IMR-90 (cell line): ENCODE measurements around the gene ITGA4. TPM values are rescaled to one million over a fixed set of nuclear protein-coding genes. Genes with fewer than 3 reads are reported as not detected.

Experiments
- ATAC-seq: fragments of 200-7000 bp; cut with Tn5 transposase; 2 replicates; pipeline ENCODE4 v1.9.1; 2020; ENCODE audit warnings: low read depth, mild to moderate bottlenecking, moderate library complexity
- BruUV-seq: library from RNA; stranded (reverse); fragments of 400-500 nt; replicated peaks from 2 replicates; lab custom pipeline; 2021; lab: Mats Ljungman, UMichigan
- CTCF ChIA-PET: fragments of 300-600 bp; formaldehyde crosslinking; extraction: SDS; loops from one replicate; lab custom pipeline; 2021; ENCODE audit warnings: antibody characterized with exemption; lab: Yijun Ruan, JAX
- POLR2A ChIA-PET: fragments of 300-600 bp; sonication (Branson Sonifier 250); formaldehyde crosslinking; loops from one replicate; lab custom pipeline; 2022; ENCODE audit warnings: antibody characterized with exemption; ENCODE audit not compliant: unreplicated experiment; lab: Charles Lee
- DNase-seq: peaks from one replicate; pipeline ENCODE4 v3.0.0; 2013
- H2AFZ ChIP-seq: replicated peaks from 2 replicates; pipeline ENCODE3; 2013; ENCODE audit warnings: low read length, mild to moderate bottlenecking; ENCODE audit not compliant: poor library complexity
- H2AK5ac ChIP-seq: 2 replicates; pipeline ENCODE4 v1.6.1; 2013; ENCODE audit warnings: low read depth, low read length, inconsistent platforms
- H2AK9ac ChIP-seq: replicated peaks from 2 replicates; pipeline ENCODE3; 2013; ENCODE audit warnings: mild to moderate bottlenecking, low read depth, low read length, moderate library complexity; ENCODE audit not compliant: poor library complexity
- H2BK120ac ChIP-seq: 2 replicates; pipeline ENCODE4 v1.6.1; 2013; ENCODE audit warnings: low read depth, low read length, inconsistent platforms
- H2BK15ac ChIP-seq: 3 replicates; pipeline ENCODE4 v1.6.1; 2013; ENCODE audit warnings: low read depth, low read length, inconsistent platforms
- H2BK20ac ChIP-seq: 2 replicates; pipeline ENCODE4 v1.6.1; 2013; ENCODE audit warnings: low read depth, mild to moderate bottlenecking, inconsistent platforms, low read length, moderate library complexity
- H2BK5ac ChIP-seq: 2 replicates; pipeline ENCODE4 v1.6.1; 2013; ENCODE audit warnings: mild to moderate bottlenecking, low read depth, low read length, inconsistent platforms; ENCODE audit not compliant: poor library complexity, severe bottlenecking
- H3K14ac ChIP-seq: replicated peaks from 2 replicates; pipeline ENCODE4 v1.6.1; 2013; ENCODE audit warnings: low read depth, low read length, inconsistent platforms
- H3K18ac ChIP-seq: 2 replicates; pipeline ENCODE4 v1.6.1; 2013; ENCODE audit warnings: low read depth, low read length, control low read depth
- H3K23ac ChIP-seq: 2 replicates; pipeline ENCODE4 v1.6.1; 2013; ENCODE audit warnings: low read depth, low read length, inconsistent platforms
- H3K27ac ChIP-seq: 2 replicates; pipeline ENCODE4 v1.5.1; 2013; ENCODE audit warnings: mild to moderate bottlenecking, control low read depth, low read length; ENCODE audit not compliant: insufficient read depth
- H3K27me3 ChIP-seq: 2 replicates; pipeline ENCODE4 v1.6.1; 2013; ENCODE audit warnings: low read length; ENCODE audit not compliant: control insufficient read depth, insufficient read depth
- H3K36me3 ChIP-seq: 2 replicates; pipeline ENCODE4 v1.6.1; 2013; ENCODE audit warnings: low read length, mixed read lengths; ENCODE audit not compliant: control insufficient read depth, insufficient read depth
- H3K4ac ChIP-seq: 2 replicates; pipeline ENCODE4 v1.6.1; 2013; ENCODE audit warnings: low read depth, low read length, inconsistent platforms
- H3K4me1 ChIP-seq: 2 replicates; pipeline ENCODE4 v1.6.1; 2013; ENCODE audit warnings: low read length, mixed read lengths; ENCODE audit not compliant: control insufficient read depth, insufficient read depth
- H3K4me2 ChIP-seq: 2 replicates; pipeline ENCODE4 v1.6.1; 2013; ENCODE audit warnings: low read depth, mild to moderate bottlenecking, control low read depth, low read length, moderate library complexity
- H3K4me3 ChIP-seq: 2 replicates; pipeline ENCODE4 v1.5.1; 2013; ENCODE audit warnings: low read depth, mild to moderate bottlenecking, control low read depth, low read length, moderate library complexity; ENCODE audit not compliant: insufficient read depth
- H3K56ac ChIP-seq: 2 replicates; pipeline ENCODE4 v1.6.1; 2013; ENCODE audit warnings: low read length, inconsistent platforms; ENCODE audit not compliant: insufficient read depth; ENCODE audit errors: extremely low read depth
- H3K79me1 ChIP-seq, 2 experiments: 2 replicates each; pipeline ENCODE4 v1.6.1; 2013; ENCODE audit warnings: low read length in 2 of 2, inconsistent platforms in 1 of 2, low read depth in 1 of 2
- H3K9ac ChIP-seq: 2 replicates; pipeline ENCODE4 v1.6.1; 2013; ENCODE audit warnings: low read depth, low read length, control low read depth
- H3K9me1 ChIP-seq: 2 replicates; pipeline ENCODE4 v1.6.1; 2013; ENCODE audit warnings: low read length, inconsistent platforms; ENCODE audit not compliant: insufficient read depth
- H3K9me3 ChIP-seq: 2 replicates; pipeline ENCODE4 v1.6.1; 2013; ENCODE audit warnings: low read length; ENCODE audit not compliant: control insufficient read depth, insufficient read depth
- H4K20me1 ChIP-seq: 2 replicates; pipeline ENCODE4 v1.6.1; 2013; ENCODE audit warnings: low read length, inconsistent platforms; ENCODE audit not compliant: insufficient read depth
- H4K5ac ChIP-seq: 2 replicates; pipeline ENCODE4 v1.6.1; 2013; ENCODE audit warnings: mild to moderate bottlenecking, low read depth, low read length, control low read depth
- H4K8ac ChIP-seq, 2 experiments: 2 replicates each; pipeline ENCODE4 v1.6.1; 2013; ENCODE audit warnings: low read depth in 2 of 2, low read length in 2 of 2, control low read depth in 1 of 2, inconsistent platforms in 1 of 2
- H4K91ac ChIP-seq: 2 replicates; pipeline ENCODE4 v1.6.1; 2013; ENCODE audit warnings: low read depth, low read length, inconsistent platforms; ENCODE audit not compliant: insufficient read depth
- BHLHE40 ChIP-seq: fragments of 150-350 bp; IDR thresholded peaks from 2 replicates; pipeline ENCODE4 v1.6.1; 2016; ENCODE audit warnings: mild to moderate bottlenecking, low read depth, low read length
- CHD1 ChIP-seq: IDR thresholded peaks from 2 replicates; pipeline ENCODE4 v1.6.1; 2012; ENCODE audit warnings: low read depth, low read length, improper control_type of control experiment
- CTCF ChIP-seq: conservative IDR thresholded peaks from 2 replicates; pipeline ENCODE4 v1.5.1; 2012; ENCODE audit warnings: mild to moderate bottlenecking, low read depth, low read length, improper control_type of control experiment
- MAZ ChIP-seq: IDR thresholded peaks from 2 replicates; pipeline ENCODE4 v1.6.1; 2012; ENCODE audit warnings: low read depth, mild to moderate bottlenecking, low read length, improper control_type of control experiment, moderate library complexity, borderline replicate concordance
- MXI1 ChIP-seq: IDR thresholded peaks from 2 replicates; pipeline ENCODE4 v1.6.1; 2012; ENCODE audit warnings: low read depth, mild to moderate bottlenecking, low read length, moderate library complexity, borderline replicate concordance
- USF2 ChIP-seq: fragments of 150-350 bp; IDR thresholded peaks from 2 replicates; pipeline ENCODE4 v1.6.1; 2017; ENCODE audit warnings: mild to moderate bottlenecking, antibody characterized with exemption, low read length, low read depth
- WGBS, 2 experiments: methylation state at CpG; one replicate each; pipeline versions ENCODE4 v1.1.5 to v1.1.7; 2013; ENCODE audit warnings: missing lambda C conversion rate in 2 of 2; ENCODE audit not compliant: insufficient read length in 1 of 2; ENCODE audit errors: extremely low coverage in 2 of 2; 5-methylcytosine and 5-hydroxymethylcytosine counted together
- dilution Hi-C: fragments of 300-500 bp; cut with HindIII; formaldehyde crosslinking; loops from one replicate; pipeline ENCODE4 v1.14.3; 2018; ENCODE audit warnings: low sequenced_read_pairs; ENCODE audit not compliant: unreplicated experiment
- in situ Hi-C: fragments of 300-500 bp; cut with MboI; formaldehyde crosslinking; loops from 3 replicates; pipeline ENCODE4 v1.14.3; 2019; ENCODE audit warnings: low sequenced_read_pairs, inconsistent platforms, mixed read lengths
- intact Hi-C: fragments of 100-400 bp; cut with micrococcal nuclease; formaldehyde crosslinking; loops from 2 replicates; pipeline ENCODE4 v1.10.0; 2022
- polyA plus RNA-seq, 3 experiments: library from polyadenylated mRNA; depleted of rRNA; stranded (reverse); fragments of >200 nt; gene quantifications; 2 replicates each; pipeline ENCODE4 v1.2.3, GENCODE V29; 2012; ENCODE audit warnings: low replicate concordance in 1 of 3
- total RNA-seq: library from RNA; depleted of rRNA; stranded (reverse); fragments of >200 nt; gene quantifications from 2 replicates; pipeline ENCODE4 v1.2.3, GENCODE V29; 2012

Gene ITGA4
- total and polyA plus RNA-seq, 2 of the 4 experiments (the other 2 are of a cell fraction) = 6.9 to 13.6 TPM

- TF ChIP-seq BHLHE40 (no peak), USF2 (no peak), MXI1 (no peak), CHD1 (no peak), MAZ (no peak), CTCF (no peak)
- H4K8ac ChIP-seq = no peak overlapping the region
- POLR2A ChIA-PET = no interaction called here
- H3K27ac ChIP-seq = no peak overlapping the region
- no peaks in the 10 kb centered on the region for H3K4me1 ChIP-seq
- H4K20me1 ChIP-seq = no peaks in the 10 kb centered on the region
- H3K4me3 ChIP-seq = no peak overlapping the region
- dilution Hi-C loops = no loop called here
- no peak overlapping the region for H2BK5ac ChIP-seq
- H2BK120ac ChIP-seq = no peak overlapping the region
- no peak overlapping the region for H3K9ac ChIP-seq
- H3K36me3 ChIP-seq = 0 out of 2 replicates have a peak, but pooled peaks cover 1% of the 10 kb centered on the region
- no peaks in the 10 kb centered on the region for H3K79me1 ChIP-seq
- ATAC-seq = no peak
- no peak overlapping the region for H3K56ac ChIP-seq
- no peak overlapping the region for H2BK15ac ChIP-seq
- no peak overlapping the region for H3K18ac ChIP-seq
- no peaks in the 10 kb centered on the region; the same call in 1 of the 2 replicates for H3K9me1 ChIP-seq
- no CpG with 5 or more reads among the region's 6 CpGs for WGBS, 2 experiments
- no TSS peak for BruUV-seq
- H3K27me3 ChIP-seq = no peaks in the 10 kb centered on the region
- H2BK20ac ChIP-seq = no peak overlapping the region
- in situ Hi-C loops = no loop called here
- H4K91ac ChIP-seq = no peak overlapping the region
- intact Hi-C loops = no loop called here
- H2AK5ac ChIP-seq = no peak overlapping the region
- no peak overlapping the region for H3K14ac ChIP-seq
- DNase-seq = no peak
- H3K9me3 ChIP-seq = no peaks in the 10 kb centered on the region
- no peak overlapping the region for H4K5ac ChIP-seq
- H3K23ac ChIP-seq = no peak overlapping the region
- no peak overlapping the region for H2AK9ac ChIP-seq
- no peak overlapping the region for H3K4me2 ChIP-seq
- CTCF ChIA-PET = no interaction called here
- no peak overlapping the region for H3K4ac ChIP-seq
- no peak overlapping the region for H2AFZ ChIP-seq
These were observed 69.9 kb downstream of the ITGA4 start for GRCh38 chr2:181527058-181527457.
